HEK293T (cell line): Measurements from ENCODE around the gene MAP2K3.

Experiments used
- BHLHE40 ChIP-seq: fragments of 450-650 bp; IDR thresholded peaks from 2 replicates; pipeline ENCODE4 v1.6.1; 2016; ENCODE audit warnings: mild to moderate bottlenecking, moderate library complexity, borderline replicate concordance
- FOXM1 ChIP-seq: fragments of 450-650 bp; IDR thresholded peaks from 2 replicates; pipeline ENCODE4 v1.6.1; 2017; ENCODE audit warnings: mild to moderate bottlenecking, borderline replicate concordance
- HDGF ChIP-seq: fragments of 450-650 bp; IDR thresholded peaks from 2 replicates; pipeline ENCODE4 v1.6.1; 2017; ENCODE audit warnings: antibody characterized with exemption, borderline replicate concordance
- LEF1 ChIP-seq: fragments of 450-650 bp; IDR thresholded peaks from 2 replicates; pipeline ENCODE4 v1.6.1; 2017; ENCODE audit warnings: mild to moderate bottlenecking, borderline replicate concordance
- SP1 ChIP-seq: fragments of 450-650 bp; IDR thresholded peaks from 2 replicates; pipeline ENCODE4 v1.6.1; 2017
- ZNF384 ChIP-seq: fragments of 450-650 bp; IDR thresholded peaks from 2 replicates; pipeline ENCODE4 v1.6.1; 2016

GRCh38 chr17:21272250-21272649 is 12.3 kb upstream of the MAP2K3 start:
- TF ChIP-seq BHLHE40, result no peak
- no peak for TF ChIP-seq ZNF384
- TF ChIP-seq SP1, result no peak
- no peak for TF ChIP-seq LEF1
- TF ChIP-seq HDGF, result no peak
- no peak for TF ChIP-seq FOXM1
